ENCODE measurements around the gene TMEM60. TPM values are rescaled to one million over a fixed set of nuclear protein-coding genes. Genes with fewer than 3 reads are reported as not detected.

Gene TMEM60, protein sequence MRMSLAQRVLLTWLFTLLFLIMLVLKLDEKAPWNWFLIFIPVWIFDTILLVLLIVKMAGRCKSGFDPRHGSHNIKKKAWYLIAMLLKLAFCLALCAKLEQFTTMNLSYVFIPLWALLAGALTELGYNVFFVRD
- polyA plus RNA-seq (2011; rRNA removed) (31.6 and 43.1 TPM in 2 replicates), polyA minus RNA-seq (2011; rRNA and poly(A)+ RNA removed) (8.4 and 10.6 TPM in 2 replicates)

DNA sequence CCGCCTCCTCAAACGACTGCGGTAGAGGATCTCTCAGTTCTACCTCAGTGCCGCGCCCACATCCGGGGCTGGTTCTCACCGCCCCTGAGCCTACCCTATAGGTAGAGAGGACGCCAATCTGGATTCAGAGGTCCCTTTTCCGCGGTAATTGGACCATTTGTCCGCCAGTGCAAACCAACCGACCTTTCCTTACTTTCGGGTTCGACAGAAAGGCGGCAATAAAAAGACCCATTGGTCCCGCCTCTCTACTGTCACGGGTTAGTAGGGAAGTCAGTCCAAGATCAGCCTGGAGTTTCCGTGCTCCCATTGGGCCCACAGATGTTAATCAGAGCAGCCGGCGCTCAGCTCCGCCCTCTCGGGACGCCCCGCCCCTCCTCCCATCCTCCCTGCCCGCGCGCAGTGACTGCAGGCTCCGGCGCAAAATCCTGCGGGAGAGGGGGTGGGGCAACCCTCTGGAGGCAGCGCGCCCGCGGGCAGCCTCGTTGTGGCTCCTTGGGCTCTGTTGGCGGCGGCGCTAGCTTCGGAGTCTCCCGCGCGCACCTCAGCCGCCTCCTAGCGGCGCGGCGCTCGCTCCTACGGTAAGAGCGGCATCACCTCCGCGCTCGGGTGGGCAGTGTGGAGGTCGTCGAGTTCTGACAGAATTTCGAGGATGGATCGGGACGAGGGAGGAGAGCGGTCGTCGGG, at the start of gene TMEM60, which contains the start of gene PHTF2:
TSS of gene TMEM60 (minus strand) at position 41 of the 684 bp plus-strand sequence. CDS start 4,061 bp downstream, outside the sequence.
TSS of gene PHTF2 (plus strand) at position 380 of the 684 bp plus-strand sequence.
- Histone ChIP-seq H3K27ac (ENCODE audit: low read depth, low read length) (peak within 1 kb of the TSS; percentile 83), H3K27me3 (ENCODE audit: control insufficient read depth, insufficient read depth, low read length) (no peaks in the 10 kb centered on the region), H3K9me3 (ENCODE audit: control insufficient read depth, insufficient read depth, low read length) (no peaks in the 10 kb centered on the region; the same call in 1 of the 2 replicates), H3K4me3 (ENCODE audit: low read depth, low read length) (peak within 1 kb of the TSS; percentile 92)
- ChIA-PET POLR2A (interaction anchor here (0.5 to 1.5 kb wide), 11 partner anchors 15 to 354 kb away, joined by 3 to 9 read pairs (median 4); partner anchors contain the start of genes PTPN12 and RSBN1L), CTCF (interaction anchor here (0.6 to 2.2 kb wide), 3 partner anchors 61 to 147 kb away, joined by 3 to 7 read pairs (median 5); no protein-coding TSS in a partner anchor)
- TF ChIP-seq, protein P1, sequence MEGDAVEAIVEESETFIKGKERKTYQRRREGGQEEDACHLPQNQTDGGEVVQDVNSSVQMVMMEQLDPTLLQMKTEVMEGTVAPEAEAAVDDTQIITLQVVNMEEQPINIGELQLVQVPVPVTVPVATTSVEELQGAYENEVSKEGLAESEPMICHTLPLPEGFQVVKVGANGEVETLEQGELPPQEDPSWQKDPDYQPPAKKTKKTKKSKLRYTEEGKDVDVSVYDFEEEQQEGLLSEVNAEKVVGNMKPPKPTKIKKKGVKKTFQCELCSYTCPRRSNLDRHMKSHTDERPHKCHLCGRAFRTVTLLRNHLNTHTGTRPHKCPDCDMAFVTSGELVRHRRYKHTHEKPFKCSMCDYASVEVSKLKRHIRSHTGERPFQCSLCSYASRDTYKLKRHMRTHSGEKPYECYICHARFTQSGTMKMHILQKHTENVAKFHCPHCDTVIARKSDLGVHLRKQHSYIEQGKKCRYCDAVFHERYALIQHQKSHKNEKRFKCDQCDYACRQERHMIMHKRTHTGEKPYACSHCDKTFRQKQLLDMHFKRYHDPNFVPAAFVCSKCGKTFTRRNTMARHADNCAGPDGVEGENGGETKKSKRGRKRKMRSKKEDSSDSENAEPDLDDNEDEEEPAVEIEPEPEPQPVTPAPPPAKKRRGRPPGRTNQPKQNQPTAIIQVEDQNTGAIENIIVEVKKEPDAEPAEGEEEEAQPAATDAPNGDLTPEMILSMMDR (IDR thresholded peaks at IDR 0.05; ENCODE audit: low read depth, low read length), result peak; percentile 59
- DNase-seq (ENCODE audit: low read depth, low spot score), result peak; percentile 99

GRCh38 chr7:77846317-77847092, 48.3 kb upstream of the TMEM60 start:
- ChIA-PET CTCF (no interaction called here), POLR2A (no interaction called here)
- Histone ChIP-seq H3K27me3 (ENCODE audit: control insufficient read depth, insufficient read depth, low read length) (no peaks in the 10 kb centered on the region), H3K9me3 (ENCODE audit: control insufficient read depth, insufficient read depth, low read length) (no peaks in the 10 kb centered on the region), H3K4me3 (ENCODE audit: low read depth, low read length) (no peak overlapping the region), H3K27ac (ENCODE audit: low read depth, low read length) (no peak overlapping the region)
- TF ChIP-seq, protein P1 (IDR thresholded peaks at IDR 0.05; ENCODE audit: low read depth, low read length), result no peak
- no peak for DNase-seq (ENCODE audit: low read depth, low spot score)

GRCh38 chr7:77843194-77843593, 45.0 kb upstream of the TMEM60 start:
- no peaks in the 10 kb centered on the region for H3K27me3 ChIP-seq (ENCODE audit: control insufficient read depth, insufficient read depth, low read length)
- no peaks in the 10 kb centered on the region for H3K9me3 ChIP-seq (ENCODE audit: control insufficient read depth, insufficient read depth, low read length)
- DNase-seq (ENCODE audit: low read depth, low spot score), result no peak
- H3K4me3 ChIP-seq (ENCODE audit: low read depth, low read length), result no peak overlapping the region
- TF ChIP-seq, protein P1 (IDR thresholded peaks at IDR 0.05; ENCODE audit: low read depth, low read length), result no peak
- POLR2A ChIA-PET, result no interaction called here
- no peak overlapping the region for H3K27ac ChIP-seq (ENCODE audit: low read depth, low read length)
- CTCF ChIA-PET, result interaction anchor here (0.6 kb wide), 1 partner anchor 152 kb away, joined by 5 read pairs; no protein-coding TSS in a partner anchor

DNA sequence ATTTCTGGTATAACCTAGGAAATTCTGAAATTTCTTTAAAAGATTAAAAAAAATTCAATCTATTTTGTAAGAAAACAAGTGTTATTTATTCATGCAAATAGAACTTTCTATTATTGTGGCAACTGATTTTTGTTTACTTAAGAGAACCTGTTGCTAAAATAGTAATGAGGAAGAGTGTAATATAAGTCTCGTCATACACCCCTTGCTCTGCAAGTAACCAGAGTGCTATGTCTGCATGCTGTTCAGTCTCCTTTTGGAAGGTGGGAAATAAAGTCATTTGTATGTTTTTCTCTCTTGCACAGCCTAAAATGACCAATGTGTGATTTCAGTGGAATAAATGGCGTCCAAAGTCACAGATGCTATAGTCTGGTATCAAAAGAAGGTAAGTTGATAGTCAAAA, 41.7 kb upstream of the TMEM60 start:
- Histone ChIP-seq H3K27me3 (ENCODE audit: control insufficient read depth, insufficient read depth, low read length) (no peaks in the 10 kb centered on the region), H3K27ac (ENCODE audit: low read depth, low read length) (no peak overlapping the region), H3K4me3 (ENCODE audit: low read depth, low read length) (no peak overlapping the region), H3K9me3 (ENCODE audit: control insufficient read depth, insufficient read depth, low read length) (no peaks in the 10 kb centered on the region)
- TF ChIP-seq, protein P1 (IDR thresholded peaks at IDR 0.05; ENCODE audit: low read depth, low read length), result no peak
- ChIA-PET CTCF (interaction anchor here (0.7 to 1.1 kb wide), 2 partner anchors 19 to 188 kb away, joined by 3 to 4 read pairs; no protein-coding TSS in a partner anchor), POLR2A (no interaction called here)
- DNase-seq (ENCODE audit: low read depth, low spot score), result no peak
